HG03196 (cell line): ENCODE results near the gene BICRA.
"Not testable (repeated sequence)": the region's sequence is repeated elsewhere in the genome, so short reads cannot be mapped to it uniquely, and the experiment has no call there.

Source experiments
- ATAC-seq: cut with Tn5 transposase; IDR thresholded peaks from one replicate; pipeline ENCODE4 v1.9.1; 2021; ENCODE audit not compliant: unreplicated experiment

The BICRA gene

GRCh38 chr19:47628078-47628771 is 19.3 kb downstream of the BICRA start:
- ATAC-seq, result no peak

- no peak for ATAC-seq
Observed at GRCh38 chr19:47630594-47630993, 21.7 kb downstream of the BICRA start.

- ATAC-seq, result no peak
Observed at GRCh38 chr19:47631681-47632446, 22.9 kb downstream of the BICRA start.

GRCh38 chr19:47633517-47633916 is 24.6 kb downstream of the BICRA start:
- no peak for ATAC-seq

- no peak for ATAC-seq
Observed at GRCh38 chr19:47633996-47634395, 25.1 kb downstream of the BICRA start.

GRCh38 chr19:47635152-47635754 is 26.3 kb downstream of the BICRA start:
- ATAC-seq, result not testable (repeated sequence)

- ATAC-seq, result no peak
Observed at GRCh38 chr19:47637550-47637949, 28.6 kb downstream of the BICRA start.

GRCh38 chr19:47641891-47642485 is 33.1 kb downstream of the BICRA start:
- ATAC-seq, result no peak

- no peak for ATAC-seq
Observed at GRCh38 chr19:47643281-47643680, 34.3 kb downstream of the BICRA start.

GRCh38 chr19:47644199-47644598 is 35.3 kb downstream of the BICRA start:
- no peak for ATAC-seq

GRCh38 chr19:47644743-47645482 is 36.0 kb downstream of the BICRA start:
- no peak for ATAC-seq

GRCh38 chr19:47646924-47647323 is 38.0 kb downstream of the BICRA start:
- no peak for ATAC-seq

GRCh38 chr19:47649588-47649987 is 40.7 kb downstream of the BICRA start:
- no peak for ATAC-seq

GRCh38 chr19:47650700-47651099 is 41.8 kb downstream of the BICRA start:
- no peak for ATAC-seq

GRCh38 chr19:47651132-47651531 is 42.2 kb downstream of the BICRA start:
- no peak for ATAC-seq

GRCh38 chr19:47651691-47652090 is 42.8 kb downstream of the BICRA start:
- no peak for ATAC-seq

- no peak for ATAC-seq
Observed at GRCh38 chr19:47652285-47652684, 43.4 kb downstream of the BICRA start.

GRCh38 chr19:47653856-47654255 is 44.9 kb downstream of the BICRA start:
- no peak for ATAC-seq

GRCh38 chr19:47657719-47658118 is 48.8 kb downstream of the BICRA start:
- no peak for ATAC-seq

GRCh38 chr19:47658431-47659348 is 49.8 kb downstream of the BICRA start:
- no peak for ATAC-seq
